HEK293 (cell line): ENCODE results near the gene FAM193A.

Source experiments
- CTCF ChIA-PET: fragments of 350-600 bp; formaldehyde crosslinking; extraction: SDS; loops from one replicate; lab custom pipeline; 2021; ENCODE audit warnings: antibody characterized with exemption; lab: Yijun Ruan, JAX
- POLR2A ChIA-PET: fragments of 300-600 bp; formaldehyde crosslinking; extraction: SDS; loops from one replicate; lab custom pipeline; 2020; ENCODE audit warnings: antibody characterized with exemption, inconsistent platforms; lab: Yijun Ruan, JAX
- H3K27ac ChIP-seq: fragments of 200-500 bp; sonication (Bioruptor generic); 2 replicates; pipeline ENCODE4 v1.5.1; 2014; ENCODE audit warnings: low read depth, low read length, control low read depth, inconsistent platforms; ENCODE audit errors: extremely low read depth
- H3K36me3 ChIP-seq, 2 experiments: fragments of 200-500 bp in 1 of 2; sonication (Bioruptor generic) in 1 of 2; 1 replicate in 1 of 2; 2 replicates in 1 of 2; pipeline ENCODE4 v1.5.1; 2014 to 2017; ENCODE audit warnings: inconsistent platforms in 2 of 2, low read length in 2 of 2; ENCODE audit not compliant: control insufficient read depth in 2 of 2, insufficient read depth in 1 of 2
- H3K4me1 ChIP-seq: fragments of 200-500 bp; sonication (Bioruptor generic); 2 replicates; pipeline ENCODE4 v1.5.1; 2014; ENCODE audit warnings: mild to moderate bottlenecking, low read length, inconsistent platforms; ENCODE audit not compliant: control insufficient read depth, insufficient read depth
- H3K4me3 ChIP-seq: 2 replicates; pipeline ENCODE4 v1.5.1; 2011; ENCODE audit warnings: low read depth, mild to moderate bottlenecking, control low read depth, low read length, moderate library complexity
- H3K9me3 ChIP-seq: fragments of 200-500 bp; sonication (Bioruptor generic); 2 replicates; pipeline ENCODE4 v1.5.1; 2014; ENCODE audit warnings: low read depth, low read length, inconsistent platforms; ENCODE audit not compliant: control insufficient read depth, insufficient read depth
- GLIS2 ChIP-seq: fragments of 450-650 bp; formaldehyde crosslinking; IDR thresholded peaks from 2 replicates; pipeline ENCODE4 v1.5.1; 2016; ENCODE audit warnings: missing biosample characterization, missing genetic modification characterization
- MZF1 ChIP-seq: fragments of 450-650 bp; formaldehyde crosslinking; IDR thresholded peaks from 2 replicates; pipeline ENCODE4 v1.5.1; 2017; ENCODE audit warnings: missing biosample characterization, missing genetic modification characterization, borderline replicate concordance
- ZBTB21 ChIP-seq: fragments of 450-650 bp; formaldehyde crosslinking; IDR thresholded peaks from 2 replicates; pipeline ENCODE4 v1.5.1; 2017; ENCODE audit warnings: missing biosample characterization, missing genetic modification characterization
- ZNF112 ChIP-seq: fragments of 450-650 bp; formaldehyde crosslinking; IDR thresholded peaks from 2 replicates; pipeline ENCODE4 v1.5.0; 2017; ENCODE audit warnings: missing biosample characterization, missing genetic modification characterization
- ZNF292 ChIP-seq: fragments of 450-650 bp; formaldehyde crosslinking; IDR thresholded peaks from 2 replicates; pipeline ENCODE4 v1.5.1; 2016; ENCODE audit warnings: low read depth, missing biosample characterization, missing genetic modification characterization, borderline replicate concordance
- ZNF433 ChIP-seq: fragments of 450-650 bp; formaldehyde crosslinking; IDR thresholded peaks from 2 replicates; pipeline ENCODE4 v1.5.1; 2016; ENCODE audit warnings: missing biosample characterization, missing genetic modification characterization, low read depth
- ZNF510 ChIP-seq: fragments of 450-650 bp; formaldehyde crosslinking; IDR thresholded peaks from 2 replicates; pipeline ENCODE4 v1.5.1; 2018; ENCODE audit warnings: mild to moderate bottlenecking, missing genetic modification characterization, missing biosample characterization; ENCODE audit not compliant: insufficient replicate concordance
- ZNF518A ChIP-seq: fragments of 450-650 bp; formaldehyde crosslinking; conservative IDR thresholded peaks from 2 replicates; pipeline ENCODE4 v1.5.1; 2016; ENCODE audit warnings: low read depth, missing biosample characterization, missing genetic modification characterization
- ZNF555 ChIP-seq: fragments of 450-650 bp; formaldehyde crosslinking; conservative IDR thresholded peaks from 2 replicates; pipeline ENCODE4 v1.5.1; 2017; ENCODE audit warnings: missing biosample characterization, mild to moderate bottlenecking, missing genetic modification characterization, inconsistent platforms
- ZNF621 ChIP-seq: fragments of 450-650 bp; formaldehyde crosslinking; IDR thresholded peaks from 2 replicates; pipeline ENCODE4 v1.5.1; 2017; ENCODE audit warnings: missing biosample characterization, missing genetic modification characterization
- ZNF658 ChIP-seq: fragments of 450-650 bp; formaldehyde crosslinking; IDR thresholded peaks from 2 replicates; pipeline ENCODE4; 2016; ENCODE audit warnings: missing biosample characterization, missing genetic modification characterization
- ZNF792 ChIP-seq: fragments of 450-650 bp; formaldehyde crosslinking; IDR thresholded peaks from 2 replicates; pipeline ENCODE4 v1.5.1; 2016; ENCODE audit warnings: missing biosample characterization, missing genetic modification characterization
- ZNF837 ChIP-seq: fragments of 450-650 bp; formaldehyde crosslinking; IDR thresholded peaks from 2 replicates; pipeline ENCODE4 v1.5.1; 2016; ENCODE audit warnings: missing biosample characterization, missing genetic modification characterization
- ZSCAN30 ChIP-seq: fragments of 450-650 bp; IDR thresholded peaks from 2 replicates; pipeline ENCODE4 v1.5.1; 2018; ENCODE audit warnings: missing biosample characterization, mild to moderate bottlenecking, missing genetic modification characterization, moderate library complexity
- TF ChIP-seq, protein P1 (sequence below): fragments of 450-650 bp; formaldehyde crosslinking; IDR thresholded peaks from 2 replicates; pipeline ENCODE4 v1.5.1; 2017; ENCODE audit warnings: missing biosample characterization, missing genetic modification characterization
- TF ChIP-seq, protein P2 (sequence below): fragments of 450-650 bp; formaldehyde crosslinking; IDR thresholded peaks from 2 replicates; pipeline ENCODE4 v1.5.1; 2016; ENCODE audit warnings: missing biosample characterization, missing genetic modification characterization

The FAM193A gene

GRCh38 chr4:2716236-2716635 is 179.8 kb downstream of the FAM193A start:
- Histone ChIP-seq H3K36me3 (peaks cover 27 to 67% of the 10 kb centered on the region in 2 experiments), H3K4me1 (no peaks in the 10 kb centered on the region), H3K27ac (no peak overlapping the region), H3K9me3 (no peaks in the 10 kb centered on the region), H3K4me3 (no peak overlapping the region)
- ChIA-PET CTCF (no interaction called here), POLR2A (no interaction called here)
- TF ChIP-seq ZNF837 (tag by site-specific recombination) (no peak), ZNF518A (tag by site-specific recombination) (no peak), MZF1 (no peak), ZNF792 (tag by site-specific recombination) (no peak)
- TF ChIP-seq, protein P1, sequence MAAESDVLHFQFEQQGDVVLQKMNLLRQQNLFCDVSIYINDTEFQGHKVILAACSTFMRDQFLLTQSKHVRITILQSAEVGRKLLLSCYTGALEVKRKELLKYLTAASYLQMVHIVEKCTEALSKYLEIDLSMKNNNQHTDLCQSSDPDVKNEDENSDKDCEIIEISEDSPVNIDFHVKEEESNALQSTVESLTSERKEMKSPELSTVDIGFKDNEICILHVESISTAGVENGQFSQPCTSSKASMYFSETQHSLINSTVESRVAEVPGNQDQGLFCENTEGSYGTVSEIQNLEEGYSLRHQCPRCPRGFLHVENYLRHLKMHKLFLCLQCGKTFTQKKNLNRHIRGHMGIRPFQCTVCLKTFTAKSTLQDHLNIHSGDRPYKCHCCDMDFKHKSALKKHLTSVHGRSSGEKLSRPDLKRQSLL (tag by site-specific recombination) = no peak

GRCh38 chr4:2721586-2721985 is 185.1 kb downstream of the FAM193A start:
- TF ChIP-seq, protein P2, sequence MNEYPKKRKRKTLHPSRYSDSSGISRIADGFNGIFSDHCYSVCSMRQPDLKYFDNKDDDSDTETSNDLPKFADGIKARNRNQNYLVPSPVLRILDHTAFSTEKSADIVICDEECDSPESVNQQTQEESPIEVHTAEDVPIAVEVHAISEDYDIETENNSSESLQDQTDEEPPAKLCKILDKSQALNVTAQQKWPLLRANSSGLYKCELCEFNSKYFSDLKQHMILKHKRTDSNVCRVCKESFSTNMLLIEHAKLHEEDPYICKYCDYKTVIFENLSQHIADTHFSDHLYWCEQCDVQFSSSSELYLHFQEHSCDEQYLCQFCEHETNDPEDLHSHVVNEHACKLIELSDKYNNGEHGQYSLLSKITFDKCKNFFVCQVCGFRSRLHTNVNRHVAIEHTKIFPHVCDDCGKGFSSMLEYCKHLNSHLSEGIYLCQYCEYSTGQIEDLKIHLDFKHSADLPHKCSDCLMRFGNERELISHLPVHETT (tag by site-specific recombination) = no peak
- no peak for TF ChIP-seq ZSCAN30
- no peak for TF ChIP-seq GLIS2 (tag by site-specific recombination)
- no peak overlapping the region for H3K4me3 ChIP-seq
- POLR2A ChIA-PET = no interaction called here
- peaks cover 26 to 46% of the 10 kb centered on the region in 2 experiments for H3K36me3 ChIP-seq
- CTCF ChIA-PET = no interaction called here
- H3K9me3 ChIP-seq = no peaks in the 10 kb centered on the region
- no peaks in the 10 kb centered on the region for H3K4me1 ChIP-seq
- H3K27ac ChIP-seq = no peak overlapping the region

DNA sequence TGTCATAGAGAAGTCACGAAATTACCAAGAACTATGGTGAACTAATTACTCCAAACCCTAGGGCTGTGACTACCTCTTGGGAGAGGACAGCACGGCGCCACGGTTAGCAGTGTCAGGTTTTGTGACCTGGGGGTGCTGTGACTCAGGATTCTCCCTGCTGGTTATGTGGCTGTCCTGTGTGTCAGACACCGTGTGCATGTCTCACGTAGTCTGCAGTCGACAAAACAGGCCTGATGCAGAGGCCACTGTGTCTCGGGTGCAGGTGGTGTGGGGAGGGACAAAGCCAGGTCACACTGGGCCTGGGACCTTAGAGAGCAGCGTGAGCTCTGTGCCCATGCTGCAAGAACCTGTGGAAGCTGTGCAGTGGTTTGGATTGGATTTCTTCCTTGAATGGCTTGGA is 185.6 kb downstream of the FAM193A start:
- H3K9me3 ChIP-seq = no peaks in the 10 kb centered on the region
- H3K36me3 ChIP-seq = peaks cover 21 to 43% of the 10 kb centered on the region in 2 experiments
- ChIA-PET POLR2A (no interaction called here), CTCF (no interaction called here)
- TF ChIP-seq ZNF292 (no peak), ZNF658 (tag by site-specific recombination) (no peak), ZNF555 (tag by site-specific recombination) (no peak), ZNF510 (tag by site-specific recombination) (no peak), ZNF433 (no peak), ZNF837 (tag by site-specific recombination) (no peak), ZNF621 (tag by site-specific recombination) (no peak), ZNF112 (tag by site-specific recombination) (no peak), ZBTB21 (no peak)
- TF ChIP-seq, protein P2 (tag by site-specific recombination) = no peak
- no peaks in the 10 kb centered on the region for H3K4me1 ChIP-seq
- no peak overlapping the region for H3K4me3 ChIP-seq
- H3K27ac ChIP-seq = no peak overlapping the region
